NCI-H748 treated with DMSO at 0.1 percent for 48 hours (cell line): ENCODE results near the gene HELQ.
"Not testable (repeated sequence)": the region's sequence is repeated elsewhere in the genome, so short reads cannot be mapped to it uniquely, and the experiment has no call there.

Experiments
- DNase-seq: peaks from one replicate; lab custom pipeline; 2025; lab: John Stamatoyannopoulos, UW

Gene HELQ

GRCh38 chr4:83455281-83456183 lies at the start of gene HELQ, which contains the start of gene MRPS18C:
HELQ (minus strand) TSS chr4:83455823; CDS start chr4:83455693, 130 bp downstream.
MRPS18C (plus strand) TSS chr4:83456058; CDS start chr4:83456078, 20 bp downstream.
- peak; percentile 89 for DNase-seq

GRCh38 chr4:83504996-83505395 lies 49.4 kb upstream of the HELQ start:
- no peak for DNase-seq

- DNase-seq, result no peak
Measured at GRCh38 chr4:83504503-83504902, 48.9 kb upstream of the HELQ start.

GRCh38 chr4:83503974-83504373 lies 48.4 kb upstream of the HELQ start:
- no peak for DNase-seq

- DNase-seq, result not testable (repeated sequence)
Measured at GRCh38 chr4:83501671-83502070, 46.0 kb upstream of the HELQ start.

GRCh38 chr4:83498187-83498586 lies 42.6 kb upstream of the HELQ start:
- DNase-seq, result no peak

- DNase-seq, result not testable (repeated sequence)
Measured at GRCh38 chr4:83496085-83496917, 40.7 kb upstream of the HELQ start.

GRCh38 chr4:83490876-83491450 lies 35.3 kb upstream of the HELQ start:
- no peak for DNase-seq

- DNase-seq, result no peak
Measured at GRCh38 chr4:83489711-83490326, 34.2 kb upstream of the HELQ start.

- DNase-seq, result no peak
Measured at GRCh38 chr4:83486457-83487129, 31.0 kb upstream of the HELQ start.

- peak; percentile 77 for DNase-seq
Measured at GRCh38 chr4:83484500-83485461, 29.2 kb upstream of the HELQ start, which contains the start of gene ABRAXAS1. ABRAXAS1 (minus strand) TSS chr4:83485100; CDS start chr4:83485072, 28 bp downstream.

- no peak for DNase-seq
Measured at GRCh38 chr4:83473966-83474365, 18.3 kb upstream of the HELQ start.

GRCh38 chr4:83473423-83473822 lies 17.8 kb upstream of the HELQ start:
- no peak for DNase-seq

GRCh38 chr4:83456184-83456501 lies 520 bp upstream of the HELQ start:
- DNase-seq, result no peak

- DNase-seq, result no peak
Measured at GRCh38 chr4:83454686-83455085, 937 bp downstream of the HELQ start.

- DNase-seq, result no peak
Measured at GRCh38 chr4:83449009-83449408, 6.6 kb downstream of the HELQ start.

GRCh38 chr4:83440899-83441298 lies 14.7 kb downstream of the HELQ start:
- no peak for DNase-seq

GRCh38 chr4:83440148-83440814 lies 15.3 kb downstream of the HELQ start:
- no peak for DNase-seq

- no peak for DNase-seq
Measured at GRCh38 chr4:83438719-83439118, 16.9 kb downstream of the HELQ start.

GRCh38 chr4:83436680-83437079 lies 18.9 kb downstream of the HELQ start:
- DNase-seq, result no peak
